Measurements from ENCODE around the gene SDHB.

The SDHB gene

GRCh38 chr1:17021896-17022295, 31.9 kb downstream of the SDHB start:
- Histone ChIP-seq H3K4me1 (ENCODE audit: control insufficient read depth, insufficient read depth, low read length) (no peaks in the 10 kb centered on the region), H3K36me3 (ENCODE audit: control insufficient read depth, insufficient read depth, low read length, severe bottlenecking) (peaks cover 94% of the 10 kb centered on the region), H3K27me3 (replicated peaks; ENCODE audit: control insufficient read depth, insufficient read depth, low read length) (no peaks in the 10 kb centered on the region), H3K9me3 (ENCODE audit: control insufficient read depth, low read length) (no peaks in the 10 kb centered on the region), H3K4me3 (ENCODE audit: low read length) (no peak overlapping the region), H3K9ac (ENCODE audit: low read length) (no peak overlapping the region)
- DNase-seq (ENCODE audit: low read depth) = no peak

DNA sequence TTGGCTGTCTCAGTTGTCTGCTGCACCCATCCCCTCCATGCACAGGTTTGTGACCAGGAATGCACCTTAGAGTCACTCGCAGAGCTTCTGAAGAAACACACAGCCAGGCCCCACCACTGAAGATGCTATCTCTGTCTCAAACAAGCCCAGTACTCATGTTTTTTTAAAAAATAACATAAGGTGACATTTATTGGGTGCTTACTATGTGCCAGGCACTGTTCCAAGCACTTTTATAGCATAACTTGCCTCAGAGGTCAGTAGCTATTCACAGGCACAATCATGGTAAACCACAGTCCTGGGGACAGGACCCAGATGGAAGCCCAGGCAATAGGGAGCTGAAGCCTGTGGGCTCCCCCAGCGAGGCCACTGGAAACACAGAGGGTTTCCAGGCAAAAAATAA, 33.3 kb downstream of the SDHB start:
- no peak for DNase-seq (ENCODE audit: low read depth)
- peaks cover 9% of the 10 kb centered on the region for H3K4me1 ChIP-seq (ENCODE audit: control insufficient read depth, insufficient read depth, low read length)
- peaks cover 81% of the 10 kb centered on the region for H3K36me3 ChIP-seq (ENCODE audit: control insufficient read depth, insufficient read depth, low read length, severe bottlenecking)
- H3K4me3 ChIP-seq (ENCODE audit: low read length) = no peak overlapping the region
- no peaks in the 10 kb centered on the region for H3K27me3 ChIP-seq (replicated peaks; ENCODE audit: control insufficient read depth, insufficient read depth, low read length)
- H3K9me3 ChIP-seq (ENCODE audit: control insufficient read depth, low read length) = no peaks in the 10 kb centered on the region
- H3K9ac ChIP-seq (ENCODE audit: low read length) = no peak overlapping the region

DNA sequence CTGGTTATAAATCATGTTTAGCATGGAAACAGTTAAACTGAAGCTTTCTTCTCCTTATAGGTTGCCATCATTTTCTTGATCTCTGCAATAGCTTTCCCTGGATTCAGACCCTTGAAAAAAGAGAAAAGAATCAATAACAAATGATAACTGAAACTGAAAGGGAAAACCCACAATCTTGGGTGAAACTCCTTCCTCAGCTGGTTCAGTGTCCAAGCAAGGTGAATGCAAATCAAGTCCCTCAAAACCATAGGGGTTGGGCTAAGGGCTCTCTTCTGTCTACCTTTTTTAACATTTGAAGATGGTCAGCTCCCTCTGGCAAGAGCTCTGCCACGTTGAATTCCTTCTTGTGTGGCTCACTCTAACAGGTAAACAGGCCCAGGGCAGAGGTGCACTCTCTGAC, 35.0 kb downstream of the SDHB start:
- no peak overlapping the region for H3K4me3 ChIP-seq (ENCODE audit: low read length)
- no peaks in the 10 kb centered on the region for H3K27me3 ChIP-seq (replicated peaks; ENCODE audit: control insufficient read depth, insufficient read depth, low read length)
- H3K4me1 ChIP-seq (ENCODE audit: control insufficient read depth, insufficient read depth, low read length) = peaks cover 14% of the 10 kb centered on the region
- no peak overlapping the region for H3K9ac ChIP-seq (ENCODE audit: low read length)
- no peak for DNase-seq (ENCODE audit: low read depth)
- peaks cover 64% of the 10 kb centered on the region for H3K36me3 ChIP-seq (ENCODE audit: control insufficient read depth, insufficient read depth, low read length, severe bottlenecking)
- no peaks in the 10 kb centered on the region for H3K9me3 ChIP-seq (ENCODE audit: control insufficient read depth, low read length)

DNA sequence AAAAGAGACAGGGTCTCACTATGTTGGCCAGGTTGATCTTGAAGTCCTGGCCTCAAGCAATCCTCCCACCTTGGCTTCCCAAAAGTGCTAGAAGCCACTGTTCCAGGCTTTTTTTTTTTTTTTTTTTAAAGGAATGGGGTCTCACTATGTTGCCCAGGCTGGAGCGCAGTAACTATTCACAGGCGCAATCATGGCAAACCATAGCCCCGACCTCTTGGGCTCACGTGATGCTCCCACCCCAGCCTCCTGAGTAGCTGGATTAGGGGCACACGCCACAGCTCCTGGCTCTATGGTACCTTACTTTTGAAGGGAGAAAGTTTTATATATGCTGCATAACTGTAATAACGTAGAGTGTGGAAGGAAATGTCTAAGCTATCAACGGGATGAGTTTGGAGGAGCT, 36.4 kb downstream of the SDHB start:
- Histone ChIP-seq H3K36me3 (ENCODE audit: control insufficient read depth, insufficient read depth, low read length, severe bottlenecking) (peaks cover 50% of the 10 kb centered on the region), H3K9ac (ENCODE audit: low read length) (no peak overlapping the region), H3K4me1 (ENCODE audit: control insufficient read depth, insufficient read depth, low read length) (peaks cover 15% of the 10 kb centered on the region), H3K4me3 (ENCODE audit: low read length) (no peak overlapping the region), H3K27me3 (replicated peaks; ENCODE audit: control insufficient read depth, insufficient read depth, low read length) (no peaks in the 10 kb centered on the region), H3K9me3 (ENCODE audit: control insufficient read depth, low read length) (no peaks in the 10 kb centered on the region)
- DNase-seq (ENCODE audit: low read depth) = no peak

GRCh38 chr1:17016317-17016661, 37.5 kb downstream of the SDHB start:
- Histone ChIP-seq H3K9ac (ENCODE audit: low read length) (no peak overlapping the region), H3K9me3 (ENCODE audit: control insufficient read depth, low read length) (no peaks in the 10 kb centered on the region), H3K4me3 (ENCODE audit: low read length) (no peak overlapping the region), H3K36me3 (ENCODE audit: control insufficient read depth, insufficient read depth, low read length, severe bottlenecking) (peaks cover 38% of the 10 kb centered on the region), H3K27me3 (replicated peaks; ENCODE audit: control insufficient read depth, insufficient read depth, low read length) (no peaks in the 10 kb centered on the region), H3K4me1 (ENCODE audit: control insufficient read depth, insufficient read depth, low read length) (peaks cover 21% of the 10 kb centered on the region)
- DNase-seq (ENCODE audit: low read depth) = peak; percentile 19

GRCh38 chr1:17014671-17015567, 38.9 kb downstream of the SDHB start:
- no peak for DNase-seq (ENCODE audit: low read depth)
- H3K9ac ChIP-seq (ENCODE audit: low read length) = no peak overlapping the region
- peaks cover 31% of the 10 kb centered on the region for H3K4me1 ChIP-seq (ENCODE audit: control insufficient read depth, insufficient read depth, low read length)
- H3K36me3 ChIP-seq (ENCODE audit: control insufficient read depth, insufficient read depth, low read length, severe bottlenecking) = peaks cover 25% of the 10 kb centered on the region
- no peaks in the 10 kb centered on the region for H3K27me3 ChIP-seq (replicated peaks; ENCODE audit: control insufficient read depth, insufficient read depth, low read length)
- H3K9me3 ChIP-seq (ENCODE audit: control insufficient read depth, low read length) = no peaks in the 10 kb centered on the region
- H3K4me3 ChIP-seq (ENCODE audit: low read length) = no peak overlapping the region

DNA sequence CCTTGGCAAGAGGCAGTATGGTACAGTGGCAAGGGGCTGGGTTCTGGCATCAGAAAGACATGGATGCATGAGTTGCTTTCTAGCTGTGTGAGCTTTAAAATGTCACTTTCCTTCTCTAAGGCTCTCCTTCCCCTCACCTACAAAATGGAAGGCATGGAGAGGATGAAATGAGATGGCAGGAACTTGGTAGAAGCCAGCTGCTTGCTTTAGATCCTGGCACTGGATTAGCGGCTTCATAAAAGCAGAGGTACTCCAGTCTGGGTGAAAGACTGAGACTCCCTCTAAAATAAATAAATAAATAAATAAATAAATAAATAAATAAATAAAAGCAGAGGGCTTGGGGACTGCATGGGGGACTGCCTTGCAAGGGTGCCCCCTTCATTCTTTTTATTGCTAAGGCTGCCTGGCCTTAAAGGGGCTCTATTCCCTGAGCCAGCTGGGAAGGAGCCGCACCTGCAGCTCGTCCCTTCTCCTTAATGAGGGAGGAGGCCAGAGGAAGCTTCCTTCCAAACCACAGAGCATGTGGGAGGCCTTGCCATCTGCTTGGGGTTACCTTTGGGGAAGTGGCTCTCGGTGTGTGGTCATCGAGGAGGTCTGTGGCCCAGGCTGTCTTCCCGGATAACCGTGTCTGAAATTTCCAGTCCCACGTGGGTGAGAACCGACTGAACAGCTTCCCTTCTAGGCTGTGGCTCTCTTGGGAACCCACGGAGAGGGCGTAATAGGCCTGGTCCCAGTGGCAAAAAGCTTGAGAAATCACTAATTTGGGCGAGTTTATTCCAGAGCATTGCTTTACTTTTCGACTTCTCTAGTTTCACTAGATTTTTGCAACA, 40.1 kb downstream of the SDHB start:
- Histone ChIP-seq H3K4me3 (ENCODE audit: low read length) (no peak overlapping the region), H3K36me3 (ENCODE audit: control insufficient read depth, insufficient read depth, low read length, severe bottlenecking) (peaks cover 13% of the 10 kb centered on the region), H3K27me3 (replicated peaks; ENCODE audit: control insufficient read depth, insufficient read depth, low read length) (no peaks in the 10 kb centered on the region), H3K9me3 (ENCODE audit: control insufficient read depth, low read length) (no peaks in the 10 kb centered on the region), H3K9ac (ENCODE audit: low read length) (no peak overlapping the region), H3K4me1 (ENCODE audit: control insufficient read depth, insufficient read depth, low read length) (peaks cover 31% of the 10 kb centered on the region)
- no peak for DNase-seq (ENCODE audit: low read depth)

GRCh38 chr1:17012775-17013490, 40.9 kb downstream of the SDHB start:
- Histone ChIP-seq H3K4me1 (ENCODE audit: control insufficient read depth, insufficient read depth, low read length) (peaks cover 31% of the 10 kb centered on the region), H3K27me3 (replicated peaks; ENCODE audit: control insufficient read depth, insufficient read depth, low read length) (no peaks in the 10 kb centered on the region), H3K9me3 (ENCODE audit: control insufficient read depth, low read length) (no peaks in the 10 kb centered on the region), H3K4me3 (ENCODE audit: low read length) (no peak overlapping the region), H3K9ac (ENCODE audit: low read length) (no peak overlapping the region), H3K36me3 (ENCODE audit: control insufficient read depth, insufficient read depth, low read length, severe bottlenecking) (peaks cover 5% of the 10 kb centered on the region)
- DNase-seq (ENCODE audit: low read depth) = no peak

GRCh38 chr1:17011439-17012307, 42.2 kb downstream of the SDHB start, which contains the start of gene ATP13A2:
Gene ATP13A2, minus strand, starts transcription at chr1:17011928. Its CDS starts 190 bp downstream, at chr1:17011738.
- H3K4me1 ChIP-seq (ENCODE audit: control insufficient read depth, insufficient read depth, low read length) = peaks cover 31% of the 10 kb centered on the region
- H3K27me3 ChIP-seq (replicated peaks; ENCODE audit: control insufficient read depth, insufficient read depth, low read length) = no peaks in the 10 kb centered on the region
- H3K4me3 ChIP-seq (ENCODE audit: low read length) = peak within 1 kb of the TSS; percentile 83
- no peaks in the 10 kb centered on the region for H3K9me3 ChIP-seq (ENCODE audit: control insufficient read depth, low read length)
- no peaks in the 10 kb centered on the region for H3K36me3 ChIP-seq (ENCODE audit: control insufficient read depth, insufficient read depth, low read length, severe bottlenecking)
- H3K9ac ChIP-seq (ENCODE audit: low read length) = peak within 1 kb of the TSS; percentile 79
- DNase-seq (ENCODE audit: low read depth) = peak; percentile 89

GRCh38 chr1:17011092-17011438, 42.8 kb downstream of the SDHB start:
- H3K4me3 ChIP-seq (ENCODE audit: low read length) = peak overlapping the region; percentile 83
- no peaks in the 10 kb centered on the region for H3K36me3 ChIP-seq (ENCODE audit: control insufficient read depth, insufficient read depth, low read length, severe bottlenecking)
- H3K27me3 ChIP-seq (replicated peaks; ENCODE audit: control insufficient read depth, insufficient read depth, low read length) = no peaks in the 10 kb centered on the region
- no peak for DNase-seq (ENCODE audit: low read depth)
- no peaks in the 10 kb centered on the region for H3K9me3 ChIP-seq (ENCODE audit: control insufficient read depth, low read length)
- H3K4me1 ChIP-seq (ENCODE audit: control insufficient read depth, insufficient read depth, low read length) = peaks cover 26% of the 10 kb centered on the region
- peak overlapping the region; percentile 79 for H3K9ac ChIP-seq (ENCODE audit: low read length)

Measured in adipocyte (in vitro differentiated cells).